ENCODE data around the gene PHIP. TPM values are rescaled to one million over a fixed set of nuclear protein-coding genes. Genes with fewer than 3 reads are reported as not detected.

Gene PHIP
- total RNA-seq, 5 donors from 2014 or later (not counting 1 experiment from before 2014, with no cell fraction given), result 32.1 to 44.6 (median 33.5) TPM

DNA sequence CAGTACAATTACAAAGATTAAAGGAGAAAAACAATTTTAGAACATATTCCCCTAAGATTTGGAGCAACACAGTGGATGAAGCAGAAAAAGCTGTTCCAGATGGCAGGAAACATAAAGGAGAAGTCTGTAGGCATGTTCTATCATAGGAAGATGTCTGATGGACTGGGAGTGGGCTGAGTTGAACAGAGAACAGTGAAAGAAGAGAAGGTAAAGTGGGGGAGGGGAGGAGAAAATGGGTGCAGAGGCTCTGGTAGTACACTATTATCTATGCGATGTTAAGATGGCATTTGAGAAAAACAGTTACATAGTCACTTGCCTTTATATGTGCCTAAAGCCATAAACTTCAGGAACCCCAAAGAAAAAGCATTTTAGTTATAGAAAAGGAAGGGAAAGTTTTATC, 4.2 kb upstream of the PHIP start:
- ChIA-PET POLR2A (no interaction called here), CTCF (interaction anchor here in 1 of 2 donors (0.7 kb wide), 1 partner anchor 58 kb away, joined by 3 read pairs; no protein-coding TSS in a partner anchor)
- Histone ChIP-seq H3K27ac (ENCODE audit: low read length) (no peak overlapping the region), H3K36me3 (ENCODE audit: control insufficient read depth in 2 of 2, extremely low read depth in 1 of 2, insufficient read depth in 1 of 2, low read length in 1 of 2) (no peaks in the 10 kb centered on the region), H3K4me1 (ENCODE audit: control insufficient read depth in 1 of 2, extremely low read depth in 1 of 2, insufficient read depth in 2 of 2, low read length in 2 of 2) (peaks cover 0 to 11% of the 10 kb centered on the region in 2 experiments), H3K4me3 (ENCODE audit: control insufficient read depth in 1 of 2, extremely low read depth in 1 of 2, low read length in 1 of 2) (no peak overlapping the region), H3K27me3 (replicated peaks in 1 of 2; ENCODE audit: control insufficient read depth in 2 of 2, extremely low read depth in 1 of 2, insufficient read depth in 2 of 2, low read length in 1 of 2) (no peaks in the 10 kb centered on the region), H3K9me3 (no peaks in the 10 kb centered on the region)
- Mint-ChIP-seq H3K36me3 (no peaks in the 10 kb centered on the region), H3K4me1 (peaks cover 14 to 17% (median 14%) of the 10 kb centered on the region in 3 donors), H3K27me3 (peaks cover 18 to 21% of the 10 kb centered on the region in 2 donors), H3K9me3 (no peaks in the 10 kb centered on the region), H3K4me3 (no peak overlapping the region), H3K27ac (no peak overlapping the region)
- ATAC-seq (replicated peaks in 1 of 4) (no peak), DNase-seq (no peak)
- WGBS (ENCODE audit: insufficient coverage), result no CpG with 5 or more reads among the region's 1 CpG

DNA sequence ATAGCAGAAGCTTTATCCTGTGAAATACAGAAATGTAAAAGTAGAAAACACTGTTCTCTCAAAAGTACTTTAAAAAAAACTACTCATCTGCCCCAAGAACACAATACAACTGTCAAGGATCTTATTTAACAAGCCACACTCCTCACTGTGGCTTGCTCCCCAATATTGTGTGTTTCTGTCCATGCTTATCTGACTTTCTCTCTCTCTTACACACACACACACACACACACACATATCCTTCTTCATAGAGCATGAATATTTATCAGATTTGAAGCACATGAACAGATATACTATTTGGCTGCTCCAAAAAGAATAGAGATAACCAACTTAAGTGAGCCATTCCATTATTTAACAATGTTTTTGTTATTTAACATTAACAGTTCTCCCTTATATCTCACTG, 3.6 kb upstream of the PHIP start:
- H3K4me1 Mint-ChIP-seq, result peaks cover 14 to 17% (median 15%) of the 10 kb centered on the region in 3 donors
- H3K27ac ChIP-seq (ENCODE audit: low read length), result no peak overlapping the region
- peaks cover 18 to 21% of the 10 kb centered on the region in 2 donors for H3K27me3 Mint-ChIP-seq
- no peaks in the 10 kb centered on the region for H3K9me3 Mint-ChIP-seq
- no peaks in the 10 kb centered on the region for H3K36me3 ChIP-seq (ENCODE audit: control insufficient read depth in 2 of 2, extremely low read depth in 1 of 2, insufficient read depth in 1 of 2, low read length in 1 of 2)
- no peak overlapping the region for H3K27ac Mint-ChIP-seq
- H3K4me3 ChIP-seq (ENCODE audit: control insufficient read depth in 1 of 2, extremely low read depth in 1 of 2, low read length in 1 of 2), result no peak overlapping the region
- no peaks in the 10 kb centered on the region for H3K36me3 Mint-ChIP-seq
- CTCF ChIA-PET, result interaction anchor here in 1 of 2 donors (0.6 to 0.8 kb wide), 2 partner anchors 18 to 25 kb away, joined by 3 read pairs; no protein-coding TSS in a partner anchor
- ATAC-seq (replicated peaks in 1 of 4) (no peak), DNase-seq (no peak)
- no peaks in the 10 kb centered on the region for H3K9me3 ChIP-seq
- no peaks in the 10 kb centered on the region for H3K27me3 ChIP-seq (replicated peaks in 1 of 2; ENCODE audit: control insufficient read depth in 2 of 2, extremely low read depth in 1 of 2, insufficient read depth in 2 of 2, low read length in 1 of 2)
- POLR2A ChIA-PET, result no interaction called here
- H3K4me3 Mint-ChIP-seq, result no peak overlapping the region
- peaks cover 0 to 11% of the 10 kb centered on the region in 2 experiments for H3K4me1 ChIP-seq (ENCODE audit: control insufficient read depth in 1 of 2, extremely low read depth in 1 of 2, insufficient read depth in 2 of 2, low read length in 2 of 2)

DNA sequence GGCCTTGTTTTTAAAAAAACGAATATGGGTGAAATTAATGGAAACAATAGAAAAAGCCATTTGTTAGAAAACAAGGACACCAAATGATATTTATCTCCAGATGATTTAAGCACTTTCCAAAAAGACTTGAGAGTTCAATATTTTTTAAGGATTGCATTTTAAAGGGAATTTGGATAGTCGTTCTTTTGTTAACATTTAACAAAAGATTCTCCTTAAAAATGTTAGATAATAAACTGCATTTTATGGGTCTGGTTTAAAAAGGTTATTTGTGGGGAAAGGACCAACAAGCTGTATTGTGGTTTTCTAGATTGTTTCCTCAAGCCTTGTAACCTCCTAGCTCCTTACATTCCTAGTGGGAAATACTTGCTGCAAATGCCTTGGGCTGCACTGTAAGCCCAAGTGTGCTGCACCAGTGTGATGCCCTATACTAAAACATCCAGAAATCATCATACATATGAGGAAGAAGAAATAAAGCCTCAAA, 1.5 kb upstream of the PHIP start:
- Histone ChIP-seq H3K4me1 (ENCODE audit: control insufficient read depth in 1 of 2, extremely low read depth in 1 of 2, insufficient read depth in 2 of 2, low read length in 2 of 2) (peaks cover 0 to 25% of the 10 kb centered on the region in 2 experiments), H3K27ac (ENCODE audit: low read length) (peak overlapping the region; percentile 91), H3K9me3 (no peaks in the 10 kb centered on the region), H3K36me3 (ENCODE audit: control insufficient read depth in 2 of 2, extremely low read depth in 1 of 2, insufficient read depth in 1 of 2, low read length in 1 of 2) (no peaks in the 10 kb centered on the region), H3K4me3 (ENCODE audit: control insufficient read depth in 1 of 2, extremely low read depth in 1 of 2, low read length in 1 of 2) (no peak overlapping the region), H3K27me3 (replicated peaks in 1 of 2; ENCODE audit: control insufficient read depth in 2 of 2, extremely low read depth in 1 of 2, insufficient read depth in 2 of 2, low read length in 1 of 2) (no peaks in the 10 kb centered on the region)
- H3K4me1 Mint-ChIP-seq, result peaks cover 33 to 36% (median 36%) of the 10 kb centered on the region in 3 donors
- DNase-seq (no peak), ATAC-seq (replicated peaks in 1 of 4) (no peak)
- no CpG with 5 or more reads among the region's 2 CpGs for whole genome bisulfite sequencing (ENCODE audit: insufficient coverage)
- H3K36me3 Mint-ChIP-seq, result peaks cover 2% of the 10 kb centered on the region
- H3K9me3 Mint-ChIP-seq, result no peaks in the 10 kb centered on the region
- H3K27ac Mint-ChIP-seq, result peak overlapping the region; percentile 96 to 97
- POLR2A ChIA-PET, result no interaction called here
- peaks cover 13 to 14% of the 10 kb centered on the region in 2 donors for H3K27me3 Mint-ChIP-seq
- CTCF ChIA-PET, result no interaction called here
- peak overlapping the region; percentile 94 to 98 (median 96) for H3K4me3 Mint-ChIP-seq

GRCh38 chr6:79077715-79078074, 359 bp downstream of the PHIP start:
- under 1% methylated on average over 49 of the region's 49 CpGs for WGBS (ENCODE audit: insufficient coverage)
- ChIA-PET POLR2A (interaction anchor here (0.6 to 2.4 kb wide), 4 partner anchors 10 to 837 kb away, joined by 3 to 6 read pairs (median 4); no protein-coding TSS in a partner anchor), CTCF (interaction anchor here (0.7 to 1.0 kb wide), 3 partner anchors 8 to 318 kb away, joined by 3 to 7 read pairs (median 3); no protein-coding TSS in a partner anchor)
- DNase-seq (peak in 5 of 35 experiments; percentile 3 to 47 (median 25)), ATAC-seq (replicated peaks in 1 of 4) (peak; percentile 16 to 23 (median 19))
- peak overlapping the region; percentile 91 for H3K27ac ChIP-seq (ENCODE audit: low read length)
- peak overlapping the region; percentile 94 to 98 (median 96) for H3K4me3 Mint-ChIP-seq
- peaks cover 11% of the 10 kb centered on the region for H3K36me3 Mint-ChIP-seq
- peaks cover 9 to 10% of the 10 kb centered on the region in 2 donors for H3K27me3 Mint-ChIP-seq
- peak overlapping the region; percentile 96 to 97 for H3K27ac Mint-ChIP-seq
- H3K4me1 Mint-ChIP-seq, result peaks cover 46 to 52% (median 48%) of the 10 kb centered on the region in 3 donors
- H3K4me3 ChIP-seq (ENCODE audit: control insufficient read depth in 1 of 2, extremely low read depth in 1 of 2, low read length in 1 of 2), result peak overlapping the region; percentile 69 to 93
- no peaks in the 10 kb centered on the region for H3K9me3 ChIP-seq
- no peaks in the 10 kb centered on the region for H3K9me3 Mint-ChIP-seq
- H3K27me3 ChIP-seq (replicated peaks in 1 of 2; ENCODE audit: control insufficient read depth in 2 of 2, extremely low read depth in 1 of 2, insufficient read depth in 2 of 2, low read length in 1 of 2), result no peaks in the 10 kb centered on the region
- H3K4me1 ChIP-seq (ENCODE audit: control insufficient read depth in 1 of 2, extremely low read depth in 1 of 2, insufficient read depth in 2 of 2, low read length in 2 of 2), result peaks cover 0 to 25% of the 10 kb centered on the region in 2 experiments
- H3K36me3 ChIP-seq (ENCODE audit: control insufficient read depth in 2 of 2, extremely low read depth in 1 of 2, insufficient read depth in 1 of 2, low read length in 1 of 2), result no peaks in the 10 kb centered on the region

DNA sequence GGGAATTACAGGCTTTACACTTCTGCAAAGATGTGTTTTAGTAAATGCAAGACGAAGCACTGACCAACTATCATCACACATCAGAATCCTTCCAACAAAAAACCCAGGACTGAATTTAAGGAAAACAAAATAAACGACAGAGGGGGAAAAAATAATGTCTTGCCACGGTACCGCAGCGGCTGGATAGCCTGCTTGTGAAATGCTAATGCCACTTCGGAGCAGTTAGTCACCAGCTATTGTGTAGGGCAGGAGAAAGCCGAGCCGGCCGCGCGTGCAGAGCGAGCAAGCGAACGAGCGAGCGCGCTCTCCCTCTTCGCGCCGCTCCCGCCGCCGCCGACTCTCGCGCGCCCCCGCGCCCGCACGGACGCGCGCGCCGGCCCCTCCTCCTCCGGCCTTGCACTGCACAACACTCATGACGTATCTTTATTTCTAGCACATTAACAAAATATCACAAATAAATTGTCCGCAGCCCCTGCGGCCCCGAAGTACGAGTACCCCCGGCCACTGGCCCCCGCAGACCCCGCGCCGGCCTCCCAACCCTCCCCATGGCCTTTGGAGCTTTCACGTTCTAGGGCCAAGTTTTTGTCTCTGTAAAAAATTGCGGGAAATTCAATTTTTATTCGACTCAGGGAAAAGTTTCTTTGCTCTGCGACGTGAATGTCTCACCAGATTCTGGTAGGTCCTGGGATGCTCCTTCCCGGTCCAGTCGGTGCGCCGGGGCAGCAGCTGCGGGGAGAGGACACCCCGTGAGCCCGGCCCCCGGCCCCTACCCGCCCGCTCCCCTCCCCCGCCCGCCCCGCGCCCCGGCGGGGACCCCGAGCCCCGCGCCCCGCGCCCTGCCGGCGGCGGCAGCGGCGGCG, 1.0 kb downstream of the PHIP start:
- Histone ChIP-seq H3K36me3 (ENCODE audit: control insufficient read depth in 2 of 2, extremely low read depth in 1 of 2, insufficient read depth in 1 of 2, low read length in 1 of 2) (no peaks in the 10 kb centered on the region), H3K27me3 (replicated peaks in 1 of 2; ENCODE audit: control insufficient read depth in 2 of 2, extremely low read depth in 1 of 2, insufficient read depth in 2 of 2, low read length in 1 of 2) (no peaks in the 10 kb centered on the region), H3K4me3 (ENCODE audit: control insufficient read depth in 1 of 2, extremely low read depth in 1 of 2, low read length in 1 of 2) (peak overlapping the region; percentile 87 to 91), H3K27ac (ENCODE audit: low read length) (peak overlapping the region; percentile 95), H3K9me3 (no peaks in the 10 kb centered on the region), H3K4me1 (ENCODE audit: control insufficient read depth in 1 of 2, extremely low read depth in 1 of 2, insufficient read depth in 2 of 2, low read length in 2 of 2) (peaks cover 3 to 25% of the 10 kb centered on the region in 2 experiments)
- peaks cover 11% of the 10 kb centered on the region for H3K36me3 Mint-ChIP-seq
- CTCF ChIA-PET, result interaction anchor here (0.7 to 1.2 kb wide), 5 partner anchors 15 to 318 kb away, joined by 3 to 7 read pairs (median 5); no protein-coding TSS in a partner anchor
- H3K4me1 Mint-ChIP-seq, result peaks cover 52 to 59% (median 54%) of the 10 kb centered on the region in 3 donors
- DNase-seq (peak; percentile 76 to 94 (median 85)), ATAC-seq (replicated peaks in 1 of 4) (peak; percentile 49 to 60 (median 58))
- POLR2A ChIA-PET, result interaction anchor here in 1 of 2 donors (0.6 to 2.4 kb wide), 6 partner anchors 9 to 44 kb away, joined by 3 to 6 read pairs (median 5); no protein-coding TSS in a partner anchor
- peak overlapping the region; percentile 89 to 94 for H3K27ac Mint-ChIP-seq
- H3K4me3 Mint-ChIP-seq, result peak overlapping the region; percentile 86 to 96 (median 88)
- H3K27me3 Mint-ChIP-seq, result peaks cover 4% of the 10 kb centered on the region in 2 donors
- no peaks in the 10 kb centered on the region for H3K9me3 Mint-ChIP-seq
- WGBS (ENCODE audit: insufficient coverage), result under 1% methylated on average over 53 of the region's 79 CpGs

GRCh38 chr6:79076160-79076559, 1.9 kb downstream of the PHIP start:
- Mint-ChIP-seq H3K4me3 (peak overlapping the region; percentile 86 to 96 (median 88)), H3K27me3 (no peaks in the 10 kb centered on the region), H3K9me3 (no peaks in the 10 kb centered on the region), H3K27ac (peak overlapping the region; percentile 84 to 94), H3K4me1 (peaks cover 58 to 63% (median 59%) of the 10 kb centered on the region in 3 donors), H3K36me3 (peaks cover 13% of the 10 kb centered on the region)
- ChIA-PET POLR2A (interaction anchor here in 1 of 2 donors (0.6 to 2.4 kb wide), 7 partner anchors 9 to 206 kb away, joined by 3 to 12 read pairs (median 5); no protein-coding TSS in a partner anchor), CTCF (interaction anchor here in 1 of 2 donors (0.5 to 1.4 kb wide), 6 partner anchors 14 to 174 kb away, joined by 3 to 6 read pairs (median 4); no protein-coding TSS in a partner anchor)
- Histone ChIP-seq H3K27ac (ENCODE audit: low read length) (peak overlapping the region; percentile 69), H3K9me3 (no peaks in the 10 kb centered on the region), H3K27me3 (replicated peaks in 1 of 2; ENCODE audit: control insufficient read depth in 2 of 2, extremely low read depth in 1 of 2, insufficient read depth in 2 of 2, low read length in 1 of 2) (no peaks in the 10 kb centered on the region), H3K4me3 (ENCODE audit: control insufficient read depth in 1 of 2, extremely low read depth in 1 of 2, low read length in 1 of 2) (peak overlapping the region; percentile 87 to 91), H3K36me3 (ENCODE audit: control insufficient read depth in 2 of 2, extremely low read depth in 1 of 2, insufficient read depth in 1 of 2, low read length in 1 of 2) (no peaks in the 10 kb centered on the region), H3K4me1 (ENCODE audit: control insufficient read depth in 1 of 2, extremely low read depth in 1 of 2, insufficient read depth in 2 of 2, low read length in 2 of 2) (peaks cover 3 to 25% of the 10 kb centered on the region in 2 experiments)
- no CpG with 5 or more reads among the region's 5 CpGs for WGBS (ENCODE audit: insufficient coverage)
- DNase-seq, result peak in 1 of 35 experiments; percentile 25
- ATAC-seq (replicated peaks in 1 of 4), result no peak
